HEK293 (cell line): ENCODE data around the gene ERAL1.

ENCODE experiments used
- CTCF ChIA-PET: fragments of 350-600 bp; formaldehyde crosslinking; extraction: SDS; loops from one replicate; lab custom pipeline; 2021; ENCODE audit warnings: antibody characterized with exemption; lab: Yijun Ruan, JAX
- POLR2A ChIA-PET: fragments of 300-600 bp; formaldehyde crosslinking; extraction: SDS; loops from one replicate; lab custom pipeline; 2020; ENCODE audit warnings: antibody characterized with exemption, inconsistent platforms; lab: Yijun Ruan, JAX
- H3K27ac ChIP-seq: fragments of 200-500 bp; sonication (Bioruptor generic); 2 replicates; pipeline ENCODE4 v1.5.1; 2014; ENCODE audit warnings: low read depth, low read length, control low read depth, inconsistent platforms; ENCODE audit errors: extremely low read depth
- H3K36me3 ChIP-seq, 2 experiments: fragments of 200-500 bp in 1 of 2; sonication (Bioruptor generic) in 1 of 2; 1 replicate in 1 of 2; 2 replicates in 1 of 2; pipeline ENCODE4 v1.5.1; 2014 to 2017; ENCODE audit warnings: inconsistent platforms in 2 of 2, low read length in 2 of 2; ENCODE audit not compliant: control insufficient read depth in 2 of 2, insufficient read depth in 1 of 2
- H3K4me1 ChIP-seq: fragments of 200-500 bp; sonication (Bioruptor generic); 2 replicates; pipeline ENCODE4 v1.5.1; 2014; ENCODE audit warnings: mild to moderate bottlenecking, low read length, inconsistent platforms; ENCODE audit not compliant: control insufficient read depth, insufficient read depth
- H3K4me3 ChIP-seq: 2 replicates; pipeline ENCODE4 v1.5.1; 2011; ENCODE audit warnings: low read depth, mild to moderate bottlenecking, control low read depth, low read length, moderate library complexity
- H3K9me3 ChIP-seq: fragments of 200-500 bp; sonication (Bioruptor generic); 2 replicates; pipeline ENCODE4 v1.5.1; 2014; ENCODE audit warnings: low read depth, low read length, inconsistent platforms; ENCODE audit not compliant: control insufficient read depth, insufficient read depth
- ELK4 ChIP-seq: IDR thresholded peaks from 2 replicates; pipeline ENCODE4 v1.6.1; 2011; ENCODE audit warnings: mild to moderate bottlenecking, low read depth, low read length, borderline replicate concordance
- GLIS1 ChIP-seq: fragments of 450-650 bp; formaldehyde crosslinking; IDR thresholded peaks from 2 replicates; pipeline ENCODE4 v1.5.1; 2016; ENCODE audit warnings: missing biosample characterization, missing genetic modification characterization
- KLF8 ChIP-seq: fragments of 450-650 bp; formaldehyde crosslinking; IDR thresholded peaks from 2 replicates; pipeline ENCODE4 v1.5.1; 2016; ENCODE audit warnings: missing biosample characterization, missing genetic modification characterization
- PRDM1 ChIP-seq: fragments of 450-650 bp; formaldehyde crosslinking; IDR thresholded peaks from 2 replicates; pipeline ENCODE4; 2016; ENCODE audit warnings: missing biosample characterization, missing genetic modification characterization
- REPIN1 ChIP-seq: fragments of 450-650 bp; formaldehyde crosslinking; IDR thresholded peaks from 2 replicates; pipeline ENCODE4 v1.5.1; 2017; ENCODE audit warnings: missing biosample characterization, missing genetic modification characterization, low read depth
- SP2 ChIP-seq: fragments of 450-650 bp; formaldehyde crosslinking; IDR thresholded peaks from 2 replicates; pipeline ENCODE4 v1.5.1; 2016; ENCODE audit warnings: missing biosample characterization, missing genetic modification characterization
- ZEB2 ChIP-seq: fragments of 450-650 bp; formaldehyde crosslinking; IDR thresholded peaks from 2 replicates; pipeline ENCODE4 v1.5.1; 2016; ENCODE audit warnings: missing biosample characterization, missing genetic modification characterization
- ZNF10 ChIP-seq: fragments of 450-650 bp; formaldehyde crosslinking; IDR thresholded peaks from 2 replicates; pipeline ENCODE4 v1.5.1; 2017; ENCODE audit warnings: missing biosample characterization, missing genetic modification characterization
- ZNF157 ChIP-seq: fragments of 450-650 bp; formaldehyde crosslinking; IDR thresholded peaks from 2 replicates; pipeline ENCODE4 v1.5.1; 2016; ENCODE audit warnings: missing biosample characterization, missing genetic modification characterization
- ZNF239 ChIP-seq: fragments of 450-650 bp; formaldehyde crosslinking; IDR thresholded peaks from 2 replicates; pipeline ENCODE4 v1.5.1; 2016; ENCODE audit warnings: missing biosample characterization, missing genetic modification characterization
- ZNF280C ChIP-seq: fragments of 450-650 bp; formaldehyde crosslinking; IDR thresholded peaks from 2 replicates; pipeline ENCODE4 v1.5.1; 2016; ENCODE audit warnings: missing biosample characterization, missing genetic modification characterization
- ZNF302 ChIP-seq: fragments of 450-650 bp; formaldehyde crosslinking; IDR thresholded peaks from 2 replicates; pipeline ENCODE4 v1.5.1; 2016; ENCODE audit warnings: missing biosample characterization, missing genetic modification characterization, low read depth
- ZNF354C ChIP-seq: fragments of 450-650 bp; formaldehyde crosslinking; IDR thresholded peaks from 2 replicates; pipeline ENCODE4 v1.5.1; 2016; ENCODE audit warnings: missing biosample characterization, missing genetic modification characterization, low read depth, borderline replicate concordance
- ZNF366 ChIP-seq: fragments of 450-650 bp; formaldehyde crosslinking; conservative IDR thresholded peaks from 2 replicates; pipeline ENCODE4 v1.5.1; 2016; ENCODE audit warnings: missing biosample characterization, missing genetic modification characterization
- ZNF37A ChIP-seq: fragments of 450-650 bp; IDR thresholded peaks from 2 replicates; pipeline ENCODE4 v1.5.1; 2018; ENCODE audit warnings: missing biosample characterization, missing genetic modification characterization
- ZNF433 ChIP-seq: fragments of 450-650 bp; formaldehyde crosslinking; IDR thresholded peaks from 2 replicates; pipeline ENCODE4 v1.5.1; 2016; ENCODE audit warnings: missing biosample characterization, missing genetic modification characterization, low read depth
- ZNF473 ChIP-seq: fragments of 450-650 bp; formaldehyde crosslinking; IDR thresholded peaks from 2 replicates; pipeline ENCODE4 v1.5.1; 2017; ENCODE audit warnings: missing biosample characterization, missing genetic modification characterization
- ZNF514 ChIP-seq: fragments of 450-650 bp; formaldehyde crosslinking; IDR thresholded peaks from 2 replicates; pipeline ENCODE4 v1.5.1; 2016; ENCODE audit warnings: missing biosample characterization, missing genetic modification characterization
- ZNF521 ChIP-seq: fragments of 450-650 bp; formaldehyde crosslinking; IDR thresholded peaks from 2 replicates; pipeline ENCODE4 v1.5.1; 2017; ENCODE audit warnings: missing biosample characterization, mild to moderate bottlenecking, missing genetic modification characterization
- ZNF530 ChIP-seq: fragments of 450-650 bp; formaldehyde crosslinking; IDR thresholded peaks from 2 replicates; pipeline ENCODE4 v1.5.1; 2016; ENCODE audit warnings: low read depth, missing biosample characterization, missing genetic modification characterization
- ZNF585B ChIP-seq: fragments of 450-650 bp; formaldehyde crosslinking; IDR thresholded peaks from 2 replicates; pipeline ENCODE4 v1.5.1; 2016; ENCODE audit warnings: missing biosample characterization, missing genetic modification characterization
- ZNF596 ChIP-seq: fragments of 450-650 bp; IDR thresholded peaks from 2 replicates; pipeline ENCODE4 v1.5.0; 2018; ENCODE audit warnings: missing biosample characterization, mild to moderate bottlenecking, missing genetic modification characterization, moderate library complexity
- ZNF664 ChIP-seq: fragments of 450-650 bp; formaldehyde crosslinking; IDR thresholded peaks from 2 replicates; pipeline ENCODE4 v1.5.1; 2016; ENCODE audit warnings: missing biosample characterization, missing genetic modification characterization
- ZNF670 ChIP-seq: fragments of 450-650 bp; formaldehyde crosslinking; IDR thresholded peaks from 2 replicates; pipeline ENCODE4 v1.5.1; 2016; ENCODE audit warnings: missing biosample characterization, missing genetic modification characterization, low read depth
- ZSCAN18 ChIP-seq: fragments of 450-650 bp; formaldehyde crosslinking; IDR thresholded peaks from 2 replicates; pipeline ENCODE4 v1.5.1; 2016; ENCODE audit warnings: missing biosample characterization, missing genetic modification characterization

ERAL1 gene

GRCh38 chr17:28879886-28880571, 25.2 kb downstream of the ERAL1 start:
- Histone ChIP-seq H3K4me3 (no peak overlapping the region), H3K36me3 (peaks cover 8 to 71% of the 10 kb centered on the region in 2 experiments; a peak in 2 of 3 replicates), H3K4me1 (no peaks in the 10 kb centered on the region), H3K9me3 (no peaks in the 10 kb centered on the region), H3K27ac (no peak overlapping the region)
- no peak for TF ChIP-seq ZNF596 (tag by site-specific recombination)
- TF ChIP-seq GLIS1 (tag by site-specific recombination), result peak; percentile 41
- TF ChIP-seq ELK4, result no peak
- no peak for TF ChIP-seq ZNF514 (tag by site-specific recombination)
- no peak for TF ChIP-seq ZNF585B (tag by site-specific recombination)
- TF ChIP-seq SP2 (tag by site-specific recombination), result no peak
- peak; percentile 73 for TF ChIP-seq PRDM1 (tag by site-specific recombination)
- TF ChIP-seq ZSCAN18 (tag by site-specific recombination), result no peak
- POLR2A ChIA-PET, result interaction anchor here (1.1 to 1.5 kb wide), 3 partner anchors 69 to 160 kb away, joined by 3 to 7 read pairs (median 5); partner anchors contain the start of gene RPL23A
- CTCF ChIA-PET, result interaction anchor here (0.5 to 5.3 kb wide), 12 partner anchors 18 to 163 kb away, joined by 3 to 64 read pairs (median 6); partner anchors contain the start of gene DHRS13

- H3K4me3 ChIP-seq, result no peak overlapping the region
- POLR2A ChIA-PET, result interaction anchor here (1.3 kb wide), 1 partner anchor 69 kb away, joined by 3 read pairs; no protein-coding TSS in a partner anchor
Measured at GRCh38 chr17:28880572-28880945, 25.7 kb downstream of the ERAL1 start.

More at GRCh38 chr17:28880572-28880945, 25.7 kb downstream of the ERAL1 start:
- TF ChIP-seq ZNF302 (no peak), ZNF280C (tag by site-specific recombination) (no peak), ZNF530 (no peak), ZNF239 (no peak), ZNF664 (tag by site-specific recombination) (no peak), ZNF37A (tag by site-specific recombination) (no peak), REPIN1 (no peak), ZNF473 (tag by site-specific recombination) (no peak), ZNF366 (no peak), ZNF433 (no peak), ZNF10 (tag by site-specific recombination) (no peak), KLF8 (no peak), ZEB2 (tag by site-specific recombination) (no peak), ZNF670 (tag by site-specific recombination) (no peak), ZNF521 (no peak), ZNF354C (no peak), ZNF157 (no peak)
- Histone ChIP-seq H3K27ac (no peak overlapping the region), H3K36me3 (peaks cover 8 to 76% of the 10 kb centered on the region in 2 experiments; a peak in 2 of 3 replicates), H3K4me1 (no peaks in the 10 kb centered on the region), H3K9me3 (no peaks in the 10 kb centered on the region)
- CTCF ChIA-PET, result interaction anchor here (0.5 to 5.3 kb wide), 5 partner anchors 22 to 153 kb away, joined by 4 to 64 read pairs (median 7); partner anchors contain the start of gene DHRS13
